Liver (tissue), 3 donors: ENCODE data around the gene CYLD.

Source experiments
- EGR1 ChIP-seq, 2 donors: IDR thresholded peaks; 2 replicates each; pipeline ENCODE4 v1.6.1; 2016 to 2018; ENCODE audit warnings: antibody characterized with exemption in 2 of 2, low read depth in 2 of 2
- RAD21 ChIP-seq, 2 donors: IDR thresholded peaks; 2 replicates each; pipeline ENCODE4 v1.6.1; 2016; ENCODE audit warnings: antibody characterized with exemption in 2 of 2, mild to moderate bottlenecking in 2 of 2
- RXRA ChIP-seq, 2 donors: IDR thresholded peaks; 2 replicates each; pipeline ENCODE4 v1.6.1; 2017 to 2018; ENCODE audit warnings: antibody characterized with exemption in 2 of 2, mild to moderate bottlenecking in 1 of 2
- TAF1 ChIP-seq: conservative IDR thresholded peaks from 2 replicates; pipeline ENCODE4 v1.6.1; 2016; ENCODE audit warnings: antibody characterized with exemption, mild to moderate bottlenecking
- YY1 ChIP-seq: IDR thresholded peaks from 2 replicates; pipeline ENCODE4 v1.6.1; 2016; ENCODE audit warnings: antibody characterized with exemption, mild to moderate bottlenecking
- TF ChIP-seq, protein P1 (sequence below): fragments of 150-350 bp; IDR thresholded peaks from 2 replicates; pipeline ENCODE4 v1.5.1; 2017; ENCODE audit warnings: improper control_type of control experiment, low read depth, low read length; ENCODE audit not compliant: missing input control
- donor health status: healthy.
- donor health status: healthy.

DNA sequence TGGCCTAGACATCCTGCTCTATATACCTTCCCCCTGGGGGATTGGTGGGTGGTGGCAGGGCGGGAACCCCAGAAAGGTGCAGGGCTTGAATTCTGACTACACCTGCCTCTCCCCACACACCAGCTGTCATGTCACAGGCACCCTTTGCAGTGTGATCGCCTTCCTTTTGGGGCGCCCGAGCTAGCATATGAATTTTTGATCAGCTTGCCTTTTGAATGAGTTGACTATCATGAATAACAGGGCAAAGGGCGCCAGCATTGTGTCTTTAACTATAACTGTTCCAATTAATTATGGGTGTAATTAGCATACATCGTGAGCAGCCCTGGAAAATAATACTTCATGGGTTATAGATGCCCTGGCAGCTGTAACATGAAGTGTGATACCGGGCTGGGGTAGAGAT lies 72.7 kb downstream of the CYLD start:
- TF ChIP-seq, protein P1, sequence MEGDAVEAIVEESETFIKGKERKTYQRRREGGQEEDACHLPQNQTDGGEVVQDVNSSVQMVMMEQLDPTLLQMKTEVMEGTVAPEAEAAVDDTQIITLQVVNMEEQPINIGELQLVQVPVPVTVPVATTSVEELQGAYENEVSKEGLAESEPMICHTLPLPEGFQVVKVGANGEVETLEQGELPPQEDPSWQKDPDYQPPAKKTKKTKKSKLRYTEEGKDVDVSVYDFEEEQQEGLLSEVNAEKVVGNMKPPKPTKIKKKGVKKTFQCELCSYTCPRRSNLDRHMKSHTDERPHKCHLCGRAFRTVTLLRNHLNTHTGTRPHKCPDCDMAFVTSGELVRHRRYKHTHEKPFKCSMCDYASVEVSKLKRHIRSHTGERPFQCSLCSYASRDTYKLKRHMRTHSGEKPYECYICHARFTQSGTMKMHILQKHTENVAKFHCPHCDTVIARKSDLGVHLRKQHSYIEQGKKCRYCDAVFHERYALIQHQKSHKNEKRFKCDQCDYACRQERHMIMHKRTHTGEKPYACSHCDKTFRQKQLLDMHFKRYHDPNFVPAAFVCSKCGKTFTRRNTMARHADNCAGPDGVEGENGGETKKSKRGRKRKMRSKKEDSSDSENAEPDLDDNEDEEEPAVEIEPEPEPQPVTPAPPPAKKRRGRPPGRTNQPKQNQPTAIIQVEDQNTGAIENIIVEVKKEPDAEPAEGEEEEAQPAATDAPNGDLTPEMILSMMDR, result no peak
- TF ChIP-seq EGR1 (IDR thresholded peaks at IDR 0.05; ENCODE audit: low read depth in 2 of 2) (no peak), RXRA (IDR thresholded peaks at IDR 0.05) (no peak), TAF1 (no peak), RAD21 (IDR thresholded peaks at IDR 0.05) (no peak), YY1 (no peak)
